Measurements from ENCODE around the gene DPT.

The DPT gene

DNA sequence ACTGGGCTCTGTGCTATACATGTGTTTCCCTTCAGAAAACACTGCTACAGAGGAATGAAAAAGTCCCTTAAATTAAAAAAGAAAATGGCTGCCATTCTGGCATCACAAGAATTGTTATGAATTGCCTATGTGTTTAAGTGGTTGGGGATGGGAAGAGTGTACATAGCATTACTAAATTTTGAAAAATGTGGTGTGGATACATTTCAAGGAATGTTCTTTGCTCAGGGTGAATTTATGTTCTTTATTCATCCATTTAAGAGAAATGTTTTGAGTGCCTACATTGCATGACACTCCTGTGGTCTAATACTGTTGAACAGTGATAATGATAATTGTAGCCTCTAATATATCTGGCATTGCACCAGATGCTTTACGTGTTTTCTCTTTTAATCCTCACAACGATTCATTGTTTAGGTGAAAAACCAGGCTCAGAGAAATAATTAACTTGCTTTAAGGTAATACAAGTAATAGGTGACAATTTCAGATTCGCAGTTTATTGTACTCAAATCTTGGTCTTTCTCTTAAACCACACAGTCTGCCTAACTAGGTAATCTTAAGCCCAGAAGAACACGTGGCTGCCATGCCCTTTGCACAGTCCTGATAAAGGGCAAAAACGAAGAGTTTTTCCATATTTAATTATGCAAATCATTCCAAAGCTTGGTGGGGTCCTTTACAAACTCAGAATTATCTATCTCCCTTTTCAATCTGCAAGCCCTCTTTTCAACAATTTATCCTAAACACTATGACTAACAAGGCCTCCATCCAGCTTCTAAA lies 31.5 kb downstream of the DPT start:
- no peak for DNase-seq

DNA sequence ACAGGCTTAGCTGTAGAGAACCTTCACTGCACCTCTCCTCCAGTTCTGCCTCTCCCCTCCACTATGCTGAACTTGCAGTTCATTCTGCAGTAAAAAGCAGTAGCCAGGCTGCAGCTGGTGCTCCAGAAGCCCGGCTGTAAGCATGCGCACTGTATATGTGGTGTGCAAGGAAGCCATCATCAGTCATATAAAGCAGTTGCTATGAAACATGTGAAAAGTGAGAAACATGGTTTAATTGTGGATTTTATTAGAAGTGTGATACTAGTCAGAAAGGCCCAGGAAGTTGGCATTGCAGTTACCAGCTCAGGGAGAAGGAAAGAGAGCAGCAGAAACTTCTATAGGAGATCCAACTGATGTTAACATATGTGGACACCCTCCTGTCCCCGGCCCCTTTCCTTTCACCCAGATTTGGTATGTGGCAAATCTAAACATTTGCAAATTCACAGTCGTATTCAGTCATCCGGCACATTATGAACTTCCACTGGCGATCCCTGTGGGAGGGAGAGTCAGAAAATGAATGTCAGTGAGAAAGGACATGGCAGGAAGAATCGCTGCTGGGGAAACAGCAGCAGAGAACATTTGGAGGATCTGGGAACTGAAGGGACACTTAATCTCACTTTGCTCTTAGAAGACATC lies 32.8 kb downstream of the DPT start:
- DNase-seq: no peak

DNA sequence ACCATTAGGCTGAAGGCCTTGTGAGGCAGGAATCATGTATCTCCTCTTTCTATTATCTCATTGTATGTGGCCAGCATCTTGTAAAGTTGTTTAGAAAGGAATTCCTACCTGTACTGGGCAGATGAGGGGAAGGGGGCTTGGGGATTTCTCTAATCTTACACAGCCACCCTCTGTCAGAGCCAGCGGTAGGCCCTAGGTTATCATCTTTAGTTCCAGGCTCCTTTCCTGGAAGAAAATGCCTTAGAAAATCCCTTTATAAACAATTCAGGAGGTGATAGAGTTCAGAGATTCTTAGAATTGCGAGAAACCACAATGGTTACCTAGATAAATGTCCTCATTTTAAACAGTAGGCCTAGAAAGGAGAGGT lies 35.2 kb downstream of the DPT start:
- no peak for DNase-seq

DNA sequence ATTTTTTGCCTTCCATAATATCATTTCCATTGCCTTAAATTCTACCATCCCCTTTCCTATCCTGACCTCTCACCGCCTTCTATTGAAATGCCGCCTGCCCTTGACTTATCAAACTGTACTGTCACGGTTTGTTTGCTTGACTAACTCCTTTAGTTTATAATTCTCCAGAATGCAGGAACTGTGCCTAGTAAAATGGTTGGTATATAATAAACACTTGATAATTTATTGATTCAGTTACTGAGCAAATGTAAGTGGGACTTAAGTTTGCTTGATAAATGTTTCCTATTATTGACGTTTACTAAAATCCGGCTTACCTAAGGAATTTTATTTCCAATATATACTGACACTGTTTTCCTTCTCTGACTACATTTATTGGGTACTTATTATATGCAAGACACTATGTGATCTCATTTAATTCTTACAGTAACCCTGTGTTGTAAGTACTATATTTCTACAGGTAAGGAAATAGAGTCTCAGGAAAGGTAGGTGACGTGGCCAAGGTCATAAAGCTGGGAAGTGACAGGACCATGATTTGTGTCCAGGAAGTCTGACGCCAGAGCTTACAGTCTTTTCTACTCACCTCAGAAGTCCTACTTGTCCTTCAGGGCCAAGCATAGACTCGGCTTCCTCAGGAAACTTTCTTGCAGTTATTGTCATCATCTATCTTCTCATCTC lies 35.7 kb downstream of the DPT start:
- no peak for DNase-seq

DNA sequence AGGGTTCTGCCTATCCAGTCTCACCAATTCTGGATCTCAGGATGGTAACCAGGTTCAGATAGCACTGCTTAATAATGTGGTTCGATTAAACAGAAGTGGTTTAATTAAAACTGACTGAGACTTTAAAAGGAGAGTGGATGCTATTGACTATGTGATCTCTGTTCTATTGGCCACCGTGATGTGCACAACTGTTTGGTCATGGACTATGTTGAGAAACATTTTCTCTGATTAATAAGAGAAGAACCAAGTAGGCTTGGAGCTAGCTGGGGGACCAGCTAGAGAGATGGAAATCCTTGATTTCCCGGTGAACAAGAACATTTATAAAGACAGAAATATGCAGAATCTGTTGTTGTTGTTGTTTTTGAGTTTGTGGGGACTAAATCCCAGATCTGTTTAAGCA lies 36.5 kb downstream of the DPT start:
- DNase-seq: no peak

DNA sequence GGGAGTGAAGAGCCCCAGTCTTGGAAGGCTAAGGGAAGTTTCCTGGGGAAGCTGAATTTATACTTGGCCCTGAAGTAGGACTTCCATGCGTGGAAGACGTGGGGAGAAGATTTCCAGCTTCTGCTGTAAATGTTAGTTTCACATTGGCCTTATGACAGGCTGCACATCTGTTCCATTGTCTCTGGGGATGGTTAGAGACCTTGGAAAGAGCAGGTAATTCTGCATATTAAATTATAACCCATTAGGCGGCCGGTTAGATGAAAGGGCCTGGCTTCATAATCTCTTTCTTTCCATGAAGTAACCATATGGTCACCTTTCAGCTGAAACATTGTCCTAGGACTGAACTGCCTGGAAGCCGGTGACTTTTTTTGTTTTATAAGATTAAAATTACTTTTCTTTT lies 37.5 kb downstream of the DPT start:
- DNase-seq: no peak

DNA sequence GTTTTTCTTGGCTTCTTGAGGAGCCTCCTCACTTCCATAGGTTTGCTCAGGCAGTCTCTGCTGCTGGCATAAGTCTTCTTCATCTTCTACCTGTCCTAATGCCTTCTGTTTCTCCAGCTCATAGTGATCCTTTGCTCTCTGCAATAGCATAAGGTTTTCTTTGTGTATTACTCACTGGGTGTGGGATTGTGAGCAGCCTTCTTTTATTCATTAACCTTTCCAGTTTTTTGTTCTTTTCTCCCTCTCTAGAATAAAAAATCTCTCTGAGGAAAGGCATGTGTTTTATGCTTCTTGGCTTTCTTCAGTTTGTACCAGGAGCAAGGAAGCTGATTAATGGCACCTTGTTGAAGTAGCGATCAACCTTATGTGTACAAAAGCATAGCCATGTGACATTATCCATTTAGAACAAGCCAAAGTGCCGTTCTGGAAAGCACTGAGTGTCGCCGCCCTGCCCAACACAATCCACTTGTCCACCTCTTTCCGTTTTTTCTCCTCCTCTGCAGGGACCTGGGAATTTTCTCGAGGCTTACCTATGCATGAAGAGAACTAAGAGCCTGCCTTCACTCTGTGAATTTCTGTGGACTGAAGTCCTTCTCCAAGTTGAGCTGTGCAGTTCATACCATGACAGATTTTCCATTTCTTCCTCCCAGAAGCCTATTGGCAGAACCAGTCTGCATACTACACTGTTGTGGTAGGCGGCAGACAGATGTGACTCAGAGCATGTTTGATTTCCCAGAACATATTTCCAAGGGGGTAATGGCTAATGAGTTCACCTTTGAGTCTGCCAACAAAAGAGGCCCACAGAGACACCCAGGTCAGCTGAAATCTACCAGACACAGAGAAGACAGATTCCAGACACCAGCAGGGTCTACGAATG lies 39.0 kb downstream of the DPT start:
- no peak for DNase-seq

DNA sequence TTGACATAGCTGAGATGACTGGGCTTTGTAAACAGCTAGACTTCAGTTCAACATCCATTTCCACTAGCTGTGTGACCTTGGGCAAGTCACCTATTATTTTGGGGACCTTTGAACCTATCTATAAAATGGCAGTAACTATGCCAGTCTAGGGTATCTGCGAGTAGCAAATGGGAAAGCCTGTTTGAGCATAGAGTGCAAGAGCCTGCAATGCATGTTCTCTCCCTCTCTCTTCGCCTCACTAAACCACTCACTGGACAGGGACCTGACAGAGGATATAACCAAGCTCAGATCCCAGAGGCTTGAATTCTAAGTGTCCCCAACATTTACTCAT lies 39.7 kb downstream of the DPT start:
- DNase-seq: no peak

DNA sequence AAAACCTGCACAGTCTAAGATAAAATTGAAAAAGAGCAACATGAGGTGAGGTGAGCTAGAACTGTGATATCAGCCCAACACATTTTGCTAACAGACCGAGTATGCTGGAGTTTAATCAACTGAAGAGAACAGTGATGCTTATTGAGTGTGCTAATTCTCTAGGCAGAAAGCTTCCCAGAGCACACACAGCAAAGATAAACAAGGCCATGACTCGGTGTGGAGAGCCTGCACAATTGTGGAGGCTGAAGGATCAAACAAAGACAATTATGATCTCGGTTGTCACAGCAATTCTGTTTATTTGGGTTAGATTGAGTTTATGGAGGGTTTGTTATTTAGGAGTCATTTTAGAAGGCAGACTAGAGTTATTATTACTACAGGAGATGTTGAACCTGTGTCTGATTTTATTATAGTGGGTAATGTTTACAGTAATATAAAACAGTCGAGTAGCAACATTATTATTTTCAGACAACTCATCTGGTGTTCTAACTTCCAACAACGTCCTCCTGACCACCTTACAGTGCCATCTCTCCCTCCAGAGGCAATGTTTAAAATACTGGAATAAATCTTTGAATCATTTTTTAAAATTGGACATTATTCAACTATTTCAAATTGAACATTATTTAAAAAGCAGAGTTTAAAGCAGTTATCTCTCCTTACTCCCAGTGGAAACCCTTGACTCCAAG lies 40.2 kb downstream of the DPT start:
- DNase-seq: no peak

DNA sequence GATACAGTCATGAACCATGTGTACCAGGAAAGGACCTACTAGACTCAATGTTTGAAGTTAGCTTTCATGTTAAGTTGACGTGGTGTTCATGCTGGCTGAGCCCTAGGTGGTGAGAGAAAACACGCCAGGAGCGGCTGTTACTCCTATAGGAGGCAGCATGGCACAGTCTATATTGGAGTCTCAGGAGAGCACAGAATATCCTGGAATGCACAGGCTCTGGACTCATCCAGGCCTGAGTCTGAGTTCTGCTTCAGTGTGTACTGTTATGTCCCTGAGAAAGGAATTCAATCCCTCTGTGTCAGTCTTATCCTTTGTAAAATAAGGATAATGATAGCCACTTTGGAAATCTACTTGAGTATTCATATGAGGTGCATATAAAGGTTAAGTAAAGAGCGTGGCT lies 41.2 kb downstream of the DPT start:
- no peak for DNase-seq

DNA sequence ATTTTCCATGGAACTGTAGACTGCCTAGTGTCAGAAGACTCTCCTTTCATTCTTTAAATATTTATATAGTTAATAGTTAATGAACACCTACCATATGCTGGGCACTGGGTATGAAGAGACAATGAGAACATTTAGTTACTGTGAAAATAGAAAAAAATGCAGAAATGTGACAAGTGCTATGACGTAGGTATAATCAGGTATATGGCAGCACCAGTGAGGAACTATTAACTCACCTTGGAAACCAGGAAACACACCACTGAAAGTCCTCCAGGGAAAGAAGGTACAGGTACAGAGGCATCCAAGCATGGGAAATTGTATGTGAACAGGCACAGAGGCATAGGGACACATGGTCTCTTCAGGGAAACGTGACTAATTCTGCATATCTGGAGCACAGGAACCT lies 42.3 kb downstream of the DPT start:
- no peak for DNase-seq

DNA sequence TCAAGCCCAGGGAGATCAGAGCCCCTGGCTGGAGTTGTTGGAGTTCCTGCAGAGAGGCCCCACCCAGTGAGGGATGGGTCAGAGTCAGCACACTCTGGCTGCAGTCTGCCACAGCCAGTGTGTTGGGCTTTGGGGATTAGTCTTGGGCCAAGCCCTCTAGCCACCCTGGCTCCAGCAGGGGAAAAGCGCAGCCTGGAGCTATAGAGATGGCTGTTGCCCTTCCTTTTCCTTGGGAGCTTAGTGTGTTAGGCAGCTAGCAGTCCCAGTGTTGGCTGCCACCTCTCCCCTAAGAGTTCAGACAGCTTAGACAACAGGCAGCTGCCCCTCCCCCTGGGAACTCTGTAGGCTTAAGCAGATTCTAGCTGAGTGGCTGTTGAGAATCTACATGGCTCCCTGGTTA lies 45.1 kb downstream of the DPT start:
- no peak for DNase-seq

DNA sequence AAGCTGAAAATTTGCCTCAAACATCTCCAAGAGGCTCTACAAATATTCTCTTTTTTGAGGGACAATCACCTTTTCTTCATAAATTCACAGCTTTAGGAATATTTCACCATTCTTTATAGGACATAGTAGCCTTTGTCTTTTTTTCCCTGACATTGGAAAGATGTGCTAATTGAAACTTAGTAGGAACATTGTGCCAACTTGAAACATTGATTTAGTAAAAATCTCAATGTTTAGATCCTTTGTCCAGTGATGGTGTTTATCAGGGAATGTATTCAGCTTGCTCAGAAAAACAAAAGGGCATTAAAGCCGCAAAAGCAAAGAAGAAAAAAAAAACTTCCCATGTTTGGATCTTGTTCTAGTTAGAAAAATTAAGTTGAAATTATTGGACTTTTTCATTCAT lies 52.1 kb downstream of the DPT start:
- DNase-seq: no peak

DNA sequence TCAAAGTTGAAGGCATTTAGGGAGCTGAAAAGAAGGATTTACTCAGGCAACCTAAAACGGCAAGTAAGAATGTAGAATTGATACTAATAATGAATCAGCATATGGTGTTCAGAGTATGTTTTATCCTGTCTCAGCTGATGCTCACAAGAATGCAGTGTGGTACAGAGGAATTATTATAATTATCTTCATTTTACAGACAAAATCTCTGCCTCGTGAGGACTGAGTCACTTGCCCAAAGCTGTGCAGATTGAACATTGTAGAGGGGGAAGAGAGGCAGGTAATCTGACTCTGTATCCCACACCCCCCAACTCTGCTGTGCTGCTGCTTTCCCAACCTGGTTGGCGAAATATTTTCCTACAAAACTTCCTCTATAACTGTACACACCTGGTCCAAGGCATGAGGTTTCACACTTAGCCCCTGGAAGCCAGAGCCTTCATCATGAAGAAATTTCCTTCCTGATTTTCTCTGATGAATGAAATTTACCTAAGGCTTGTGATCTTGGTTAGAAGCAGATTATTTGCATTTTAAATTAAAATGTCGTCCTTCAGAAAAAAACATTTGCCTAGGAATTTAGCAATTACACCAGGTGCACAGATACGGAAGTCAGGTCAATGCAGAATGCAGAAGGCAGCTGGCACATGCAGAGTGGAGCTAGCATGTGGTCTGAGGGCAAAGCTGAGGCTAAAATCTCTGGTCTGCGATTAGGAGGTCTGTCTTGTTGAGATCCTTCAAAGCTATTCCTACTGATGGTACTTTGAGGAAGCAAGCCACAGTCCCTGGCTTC lies 52.8 kb downstream of the DPT start:
- DNase-seq: no peak

DNA sequence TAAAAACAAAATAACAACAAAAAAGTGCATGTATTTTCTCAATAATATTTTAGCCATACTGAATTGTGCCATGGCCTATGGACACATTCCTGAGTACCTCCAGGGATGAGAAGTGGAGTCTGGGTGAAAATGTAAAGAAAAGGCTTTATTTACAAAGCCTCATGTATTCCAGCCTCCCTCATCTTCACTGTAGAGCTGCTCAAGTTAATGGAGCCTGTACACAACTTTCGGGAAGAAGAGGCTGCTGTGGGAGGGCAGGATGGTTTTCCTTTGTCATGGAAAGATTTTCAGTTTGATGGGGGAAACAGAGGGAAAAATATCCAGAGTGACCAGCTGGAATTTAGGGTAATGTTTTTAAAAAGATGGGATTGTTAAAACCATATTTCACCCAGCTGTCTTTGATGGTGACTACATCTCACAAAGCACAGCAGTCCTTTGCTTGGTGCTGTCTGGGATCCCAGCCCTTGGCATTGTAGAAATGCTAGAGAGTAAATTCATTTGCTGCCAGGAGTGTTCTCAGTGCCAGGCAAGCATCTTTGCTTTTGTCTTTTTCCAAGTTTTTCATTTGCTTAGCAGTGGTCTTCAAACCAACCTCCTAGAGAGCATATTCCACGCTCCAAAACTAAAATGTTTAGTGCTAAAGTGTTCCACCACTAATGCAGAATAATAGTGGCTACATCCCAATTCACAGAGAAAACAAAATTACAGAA lies 54.9 kb downstream of the DPT start:
- DNase-seq: no peak

DNA sequence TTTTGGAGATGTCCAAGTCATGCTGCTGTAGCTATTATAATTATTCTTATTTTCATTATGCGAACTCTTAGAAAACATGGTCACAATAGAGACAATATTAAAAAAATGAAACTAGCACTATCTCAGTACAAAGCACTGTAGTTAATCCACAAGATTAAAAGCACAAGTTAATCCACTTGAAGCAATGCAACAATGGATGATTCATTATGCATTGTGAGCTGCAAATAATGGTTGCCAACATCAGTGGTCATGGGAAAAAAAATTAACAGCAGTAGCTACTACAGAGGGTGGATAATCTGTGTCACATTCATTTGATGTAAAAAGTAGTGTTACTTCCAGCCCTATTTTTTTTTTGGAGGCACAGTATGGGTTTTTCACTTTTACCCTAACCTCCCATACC lies 56.7 kb downstream of the DPT start:
- DNase-seq: no peak

DNA sequence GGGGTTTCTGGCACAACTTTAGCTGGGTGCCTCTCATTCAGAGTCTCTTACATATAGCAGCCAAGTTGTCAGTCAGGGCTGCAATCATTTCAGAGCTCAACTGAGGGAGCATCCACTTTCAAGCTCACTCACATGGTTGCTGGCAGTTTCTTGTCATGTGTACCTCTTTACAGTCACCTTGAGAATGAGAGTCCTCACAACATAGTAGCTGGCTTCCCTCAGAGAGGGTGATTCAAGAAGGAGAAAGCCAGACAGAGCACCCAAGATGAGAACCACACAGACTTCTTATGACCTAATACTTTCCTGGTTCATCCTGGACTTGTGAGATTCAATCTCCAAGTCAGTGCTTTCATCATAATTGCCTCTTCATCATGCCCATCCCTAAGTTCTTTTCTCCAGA lies 57.2 kb downstream of the DPT start:
- DNase-seq: no peak

DNA sequence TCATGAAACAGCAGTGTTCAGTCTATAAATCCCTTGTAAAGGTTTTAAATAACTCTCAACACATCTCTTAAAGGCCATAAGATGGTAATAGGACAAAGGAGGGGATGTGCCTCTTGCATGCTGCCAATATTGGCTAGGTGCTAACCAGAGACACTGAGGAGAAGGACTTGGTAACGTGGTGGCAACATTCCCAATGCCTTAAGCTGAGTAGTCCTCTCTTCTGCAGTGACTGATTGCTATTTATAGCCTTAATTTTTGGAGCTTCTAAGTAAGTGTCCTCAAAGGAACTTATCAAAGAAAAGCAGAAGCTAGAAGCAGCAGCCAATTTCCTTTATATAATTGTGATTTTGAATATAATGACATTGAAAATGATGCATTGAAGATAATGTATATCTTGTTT lies 63.0 kb downstream of the DPT start:
- DNase-seq: no peak

DNA sequence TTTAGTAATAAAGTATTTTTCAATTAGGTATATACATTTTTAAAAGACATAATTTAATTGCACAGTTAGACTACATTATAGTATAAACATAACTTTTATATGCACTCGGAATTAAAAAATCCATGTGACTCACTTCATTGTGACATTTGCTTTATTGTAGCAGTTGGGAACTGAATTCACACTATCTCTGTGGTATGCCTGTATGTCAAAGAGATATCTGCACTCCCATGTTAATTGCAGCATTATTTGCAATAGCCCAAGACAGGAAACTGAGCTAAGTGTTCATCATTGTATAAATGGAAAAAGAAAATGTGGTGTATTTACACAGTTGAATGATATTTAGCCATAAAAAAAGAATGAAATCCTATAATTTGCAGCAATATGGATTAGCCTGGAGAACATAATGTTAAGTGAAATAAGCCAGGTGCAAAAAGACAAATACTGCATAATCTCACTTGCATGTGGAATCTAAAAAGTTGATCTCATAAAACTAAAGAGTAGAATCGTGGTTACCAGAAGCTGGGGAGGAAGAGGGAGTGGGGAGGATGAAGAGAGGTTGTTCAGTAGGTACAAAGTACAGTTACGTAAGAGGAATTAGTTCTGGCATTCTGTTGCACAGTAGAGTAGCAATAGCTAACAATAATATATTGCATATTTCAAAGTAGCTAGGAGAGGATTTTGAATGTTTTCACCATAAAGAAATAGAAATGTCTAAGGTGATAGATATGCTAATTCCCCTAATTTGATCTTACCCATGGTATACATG lies 64.8 kb downstream of the DPT start:
- DNase-seq: no peak

DNA sequence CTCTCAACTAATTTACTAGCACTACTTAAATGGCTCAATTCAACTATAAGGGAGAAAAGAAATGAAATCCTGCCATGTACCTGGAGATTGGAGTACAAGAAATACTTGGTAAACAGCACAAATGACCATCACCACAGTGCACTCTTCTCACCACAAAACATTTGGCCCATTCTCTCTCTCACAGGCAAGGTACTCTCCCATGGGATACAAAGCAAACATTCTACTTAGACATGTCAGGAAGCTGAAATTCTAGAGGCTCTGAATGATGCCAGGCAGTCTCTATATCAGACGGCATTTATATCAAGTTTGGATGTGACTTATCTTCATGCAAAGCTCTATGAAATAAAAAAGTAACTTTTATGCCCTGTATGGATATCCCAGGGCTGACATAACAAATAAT lies 72.5 kb downstream of the DPT start:
- no peak for DNase-seq

Data from T-helper 1 cell (primary cell).